ENCODE data around the gene HYDIN. TPM values are rescaled to one million over a fixed set of nuclear protein-coding genes. Genes with fewer than 3 reads are reported as not detected.
"Not testable (repeated sequence)": the region's sequence is repeated elsewhere in the genome, so short reads cannot be mapped to it uniquely, and the experiment has no call there.

HYDIN gene
- total RNA-seq, 2 donors from 2014 or later = 0.40 TPM; not detected in 1

DNA sequence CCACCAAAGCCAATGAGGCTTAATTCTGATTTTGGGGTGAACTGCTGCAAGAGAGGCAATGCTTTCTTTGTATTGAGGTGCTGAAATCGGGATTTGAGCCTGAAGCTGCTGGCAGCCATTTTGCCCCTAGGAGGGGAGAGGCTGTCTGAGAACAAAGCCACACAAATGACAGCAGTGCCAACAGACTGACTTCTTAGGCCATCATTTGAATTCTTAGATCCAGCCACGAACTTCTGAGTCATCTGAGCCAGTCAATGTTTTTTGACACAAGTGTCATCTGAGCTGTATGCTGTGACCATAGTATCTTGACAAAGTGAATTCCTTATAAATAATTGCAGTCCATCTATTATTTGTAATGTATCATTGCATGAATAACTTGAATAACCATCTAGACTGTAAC is 29.0 kb downstream of the HYDIN start:
- peaks cover 19% of the 10 kb centered on the region for H3K9me3 Mint-ChIP-seq
- peaks cover 36% of the 10 kb centered on the region for H3K27me3 Mint-ChIP-seq
- no peak overlapping the region for H3K27ac Mint-ChIP-seq
- ATAC-seq (replicated peaks) = no peak
- no peaks in the 10 kb centered on the region for H3K4me1 Mint-ChIP-seq
- no peak overlapping the region for H3K4me3 Mint-ChIP-seq
- H3K36me3 Mint-ChIP-seq (ENCODE audit: low read depth) = no peaks in the 10 kb centered on the region

GRCh38 chr16:71201054-71201453 is 29.5 kb downstream of the HYDIN start:
- no peak for ATAC-seq (replicated peaks)
- H3K27me3 Mint-ChIP-seq = peaks cover 31% of the 10 kb centered on the region

GRCh38 chr16:71198408-71198807 is 32.1 kb downstream of the HYDIN start:
- Mint-ChIP-seq H3K4me3 (no peak overlapping the region), H3K27ac (no peak overlapping the region), H3K27me3 (peaks cover 25% of the 10 kb centered on the region), H3K4me1 (no peaks in the 10 kb centered on the region), H3K36me3 (ENCODE audit: low read depth) (no peaks in the 10 kb centered on the region), H3K9me3 (peaks cover 8% of the 10 kb centered on the region)
- ATAC-seq (replicated peaks) = no peak

More at GRCh38 chr16:71201054-71201453, 29.5 kb downstream of the HYDIN start:
- H3K9me3 Mint-ChIP-seq = peaks cover 14% of the 10 kb centered on the region
- no peaks in the 10 kb centered on the region for H3K36me3 Mint-ChIP-seq (ENCODE audit: low read depth)
- no peaks in the 10 kb centered on the region for H3K4me1 Mint-ChIP-seq
- H3K4me3 Mint-ChIP-seq = no peak overlapping the region
- H3K27ac Mint-ChIP-seq = no peak overlapping the region

DNA sequence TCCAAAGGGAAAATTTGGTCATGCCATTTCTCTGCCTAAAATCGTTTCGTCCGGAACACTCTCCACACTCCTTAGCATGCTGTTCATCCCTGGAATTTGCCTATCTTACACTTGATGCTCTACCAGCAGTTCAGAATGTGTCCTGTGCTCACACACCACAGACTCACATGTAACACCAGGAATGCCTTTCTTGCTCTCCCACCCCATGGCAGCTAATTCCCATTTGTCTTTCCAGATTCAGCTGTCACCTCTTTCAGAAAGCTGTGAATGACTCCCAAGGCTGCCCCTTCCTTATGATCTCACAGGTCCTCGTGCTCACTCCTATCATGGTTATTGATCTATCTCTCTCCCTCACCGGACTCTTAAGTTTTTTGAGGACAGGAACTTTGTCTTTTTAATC is 38.1 kb downstream of the HYDIN start:
- no peak overlapping the region for H3K27ac Mint-ChIP-seq
- H3K36me3 Mint-ChIP-seq (ENCODE audit: low read depth) = no peaks in the 10 kb centered on the region
- H3K9me3 Mint-ChIP-seq = no peaks in the 10 kb centered on the region
- H3K27me3 Mint-ChIP-seq = peaks cover 6% of the 10 kb centered on the region
- no peak for ATAC-seq (replicated peaks)
- H3K4me3 Mint-ChIP-seq = no peak overlapping the region
- H3K4me1 Mint-ChIP-seq = no peaks in the 10 kb centered on the region

DNA sequence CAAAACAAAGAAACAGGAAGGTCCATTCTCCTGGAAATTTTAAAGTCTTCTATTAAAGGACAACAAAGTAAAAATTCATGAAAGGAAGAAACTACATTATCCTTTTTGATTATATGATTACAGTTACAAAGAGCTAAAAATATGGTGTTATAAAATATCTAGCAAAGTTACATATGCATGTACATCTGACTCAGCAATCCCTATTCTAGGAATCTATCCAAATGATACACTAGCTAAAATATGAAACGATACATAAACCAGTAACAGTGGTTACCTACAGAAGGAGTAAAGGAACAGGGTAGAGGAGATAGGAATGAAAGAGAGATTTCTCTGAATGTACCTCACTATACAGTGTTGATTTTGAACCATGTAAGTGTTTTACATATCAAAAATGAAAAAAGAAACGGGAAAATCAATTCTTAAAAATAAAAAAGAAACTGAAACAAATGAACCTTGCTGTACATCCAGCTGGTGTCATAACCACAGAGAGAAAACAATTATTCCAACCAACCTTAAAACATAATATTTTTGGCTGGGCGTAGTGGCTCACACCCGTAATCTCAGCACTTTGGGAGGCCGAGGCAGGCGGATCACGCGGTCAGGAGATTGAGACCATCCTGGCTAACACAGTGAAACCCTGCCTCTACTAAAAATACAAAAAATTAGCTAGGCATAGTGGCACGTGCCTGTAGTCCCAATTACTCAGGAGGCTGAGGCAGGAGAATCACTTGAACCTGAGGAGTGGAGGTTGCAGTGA is 41.4 kb downstream of the HYDIN start:
- no peaks in the 10 kb centered on the region for H3K4me1 Mint-ChIP-seq
- no peak overlapping the region for H3K4me3 Mint-ChIP-seq
- peaks cover 13% of the 10 kb centered on the region for H3K27me3 Mint-ChIP-seq

DNA sequence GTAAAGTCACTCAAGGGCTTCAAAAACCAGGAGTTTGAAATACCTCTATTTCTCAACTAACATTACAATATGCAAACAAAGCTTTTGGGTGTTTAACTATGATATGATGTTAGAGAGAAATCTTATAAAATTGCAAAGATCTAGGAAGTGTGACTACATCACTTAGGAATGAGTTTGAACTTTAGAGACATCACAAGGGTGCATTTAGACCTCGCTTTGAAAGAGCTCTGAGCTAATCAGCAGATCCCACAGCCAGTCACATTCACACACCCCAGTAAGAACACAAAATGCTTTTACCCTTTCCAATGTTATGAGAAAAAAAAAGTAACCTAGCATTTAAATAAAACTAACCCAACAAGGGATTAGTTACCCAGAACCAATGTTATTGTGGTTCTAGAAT is 45.2 kb downstream of the HYDIN start:
- ATAC-seq (replicated peaks) = no peak
- H3K27ac Mint-ChIP-seq = no peak overlapping the region
- H3K4me1 Mint-ChIP-seq = no peaks in the 10 kb centered on the region
- no peak overlapping the region for H3K4me3 Mint-ChIP-seq
- peaks cover 9% of the 10 kb centered on the region for H3K9me3 Mint-ChIP-seq
- H3K27me3 Mint-ChIP-seq = peaks cover 23% of the 10 kb centered on the region
- no peaks in the 10 kb centered on the region for H3K36me3 Mint-ChIP-seq (ENCODE audit: low read depth)

More for the DNA sequence above, 41.4 kb downstream of the HYDIN start:
- no peaks in the 10 kb centered on the region for H3K36me3 Mint-ChIP-seq (ENCODE audit: low read depth)
- no peaks in the 10 kb centered on the region for H3K9me3 Mint-ChIP-seq
- ATAC-seq (replicated peaks) = no peak
- H3K27ac Mint-ChIP-seq = no peak overlapping the region

GRCh38 chr16:71179569-71179968 is 51.0 kb downstream of the HYDIN start:
- peaks cover 9% of the 10 kb centered on the region for H3K9me3 Mint-ChIP-seq
- H3K27me3 Mint-ChIP-seq = peaks cover 34% of the 10 kb centered on the region
- no peaks in the 10 kb centered on the region for H3K4me1 Mint-ChIP-seq
- no peak overlapping the region for H3K27ac Mint-ChIP-seq
- no peak for ATAC-seq (replicated peaks)
- no peaks in the 10 kb centered on the region for H3K36me3 Mint-ChIP-seq (ENCODE audit: low read depth)
- no peak overlapping the region for H3K4me3 Mint-ChIP-seq

DNA sequence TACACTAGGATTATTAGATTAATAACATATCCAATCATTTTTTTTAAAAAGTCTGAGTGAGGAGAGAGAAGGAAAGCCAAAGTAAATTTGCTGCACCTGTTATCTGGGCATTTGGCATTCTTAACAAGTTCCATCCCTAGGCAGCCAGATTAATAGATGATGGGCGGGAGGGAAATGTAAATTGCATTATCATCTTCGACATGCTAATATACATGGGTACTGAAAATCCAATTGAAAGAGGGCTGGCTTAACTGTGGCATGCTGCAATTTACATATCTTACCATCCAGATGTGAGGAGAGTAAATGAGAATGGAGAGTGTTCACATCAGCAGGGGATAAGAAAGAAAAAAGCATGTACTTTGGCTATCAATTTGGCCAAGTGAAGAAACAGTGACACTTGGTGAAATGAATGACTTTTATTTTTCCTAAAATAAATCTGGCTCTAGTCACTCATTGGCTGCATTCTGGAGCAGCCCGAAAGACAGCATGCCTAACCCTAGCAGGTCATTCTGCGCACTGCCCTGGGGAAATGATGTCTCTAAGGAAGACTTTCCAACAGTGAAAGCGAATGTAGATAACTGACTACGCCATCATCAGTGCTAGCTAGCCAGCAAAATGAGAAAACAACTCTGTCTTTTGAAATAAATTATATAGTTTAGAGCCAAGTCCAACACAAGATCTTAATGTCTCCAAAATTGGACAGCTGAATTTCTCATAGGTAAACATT is 57.9 kb downstream of the HYDIN start:
- H3K9me3 Mint-ChIP-seq = no peaks in the 10 kb centered on the region
- no peaks in the 10 kb centered on the region for H3K4me1 Mint-ChIP-seq
- H3K4me3 Mint-ChIP-seq = no peak overlapping the region
- H3K27ac Mint-ChIP-seq = no peak overlapping the region
- peaks cover 13% of the 10 kb centered on the region for H3K27me3 Mint-ChIP-seq
- ATAC-seq (replicated peaks) = no peak
- H3K36me3 Mint-ChIP-seq (ENCODE audit: low read depth) = no peaks in the 10 kb centered on the region

GRCh38 chr16:71161007-71161406 is 69.5 kb downstream of the HYDIN start:
- H3K36me3 Mint-ChIP-seq (ENCODE audit: low read depth); H3K27me3 Mint-ChIP-seq; ATAC-seq (replicated peaks); H3K9me3 Mint-ChIP-seq; H3K4me1 Mint-ChIP-seq; H3K27ac Mint-ChIP-seq; H3K4me3 Mint-ChIP-seq: not testable (repeated sequence)

DNA sequence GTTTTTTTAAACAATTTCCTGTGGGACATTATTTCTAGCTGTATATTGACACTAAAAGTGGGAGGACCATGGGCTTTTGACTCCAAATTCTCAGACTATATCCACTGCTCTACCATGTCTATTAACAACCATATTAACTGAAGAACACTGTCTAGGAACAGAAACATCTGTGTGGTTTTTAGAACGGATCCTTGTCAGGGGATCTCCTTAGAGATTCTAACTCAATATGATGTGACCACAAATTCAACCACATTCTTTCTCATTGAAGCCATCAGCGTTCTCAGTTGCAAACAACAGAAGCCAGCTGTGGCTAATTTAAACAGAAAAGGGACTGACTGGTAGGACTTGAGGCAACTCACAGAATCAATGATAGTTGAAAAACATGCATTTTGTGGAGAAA is 73.2 kb downstream of the HYDIN start:
- not testable (repeated sequence) for H3K36me3 Mint-ChIP-seq (ENCODE audit: low read depth); H3K4me1 Mint-ChIP-seq

DNA sequence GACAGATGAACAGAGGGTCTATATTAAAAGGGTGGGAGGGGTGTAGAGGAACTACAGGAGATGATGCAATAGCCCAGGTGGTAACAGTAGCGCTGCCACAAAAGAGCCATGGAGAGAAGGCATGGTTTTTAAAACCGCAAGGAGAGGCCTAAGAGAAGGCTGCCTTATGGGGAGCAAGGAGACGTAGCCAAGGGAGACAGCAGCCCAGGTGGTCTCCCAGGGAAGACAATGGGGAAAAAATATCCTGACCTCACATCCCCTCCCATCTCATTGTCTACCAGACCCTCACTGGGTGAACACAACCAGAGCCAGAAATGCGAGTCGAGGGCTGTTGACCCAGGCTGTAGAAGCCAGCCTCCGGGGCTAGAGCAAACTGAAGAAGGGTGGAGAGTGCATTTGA is 77.2 kb downstream of the HYDIN start:
- H3K4me1 Mint-ChIP-seq; H3K9me3 Mint-ChIP-seq; H3K4me3 Mint-ChIP-seq; H3K27ac Mint-ChIP-seq; H3K27me3 Mint-ChIP-seq; ATAC-seq (replicated peaks); H3K36me3 Mint-ChIP-seq (ENCODE audit: low read depth): not testable (repeated sequence)

More for the DNA sequence above, 73.2 kb downstream of the HYDIN start:
- H3K9me3 Mint-ChIP-seq; H3K27me3 Mint-ChIP-seq; H3K4me3 Mint-ChIP-seq; ATAC-seq (replicated peaks); H3K27ac Mint-ChIP-seq: not testable (repeated sequence)

GRCh38 chr16:71151654-71152053 is 78.9 kb downstream of the HYDIN start:
- H3K27me3 Mint-ChIP-seq; H3K27ac Mint-ChIP-seq; H3K4me3 Mint-ChIP-seq; H3K9me3 Mint-ChIP-seq; H3K4me1 Mint-ChIP-seq; H3K36me3 Mint-ChIP-seq (ENCODE audit: low read depth); ATAC-seq (replicated peaks): not testable (repeated sequence)

GRCh38 chr16:71143246-71143645 is 87.3 kb downstream of the HYDIN start:
- not testable (repeated sequence) for H3K27ac Mint-ChIP-seq; H3K36me3 Mint-ChIP-seq (ENCODE audit: low read depth); H3K9me3 Mint-ChIP-seq

DNA sequence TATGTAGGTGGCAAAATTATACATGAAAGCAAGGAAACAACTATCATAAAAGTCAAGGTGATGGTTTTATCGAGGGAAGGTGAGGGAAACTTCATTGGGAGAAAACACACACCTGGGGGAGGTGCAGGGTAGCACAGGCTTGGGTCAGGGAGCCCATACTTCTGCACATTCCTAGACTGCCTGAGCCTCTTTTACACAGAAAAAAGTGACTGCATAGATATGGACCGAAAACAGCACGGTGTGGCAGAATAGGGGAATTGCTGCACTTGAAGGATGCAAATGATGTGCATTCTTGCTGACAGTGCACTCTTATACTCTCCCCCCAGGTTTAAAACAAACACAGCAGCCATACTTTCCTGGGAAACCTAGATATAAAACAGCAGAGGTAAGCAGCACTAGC is 120.0 kb downstream of the HYDIN start:
- ATAC-seq (replicated peaks); H3K4me3 Mint-ChIP-seq; H3K27me3 Mint-ChIP-seq; H3K27ac Mint-ChIP-seq; H3K9me3 Mint-ChIP-seq; H3K36me3 Mint-ChIP-seq (ENCODE audit: low read depth); H3K4me1 Mint-ChIP-seq: not testable (repeated sequence)

More at GRCh38 chr16:71143246-71143645, 87.3 kb downstream of the HYDIN start:
- not testable (repeated sequence) for H3K27me3 Mint-ChIP-seq; ATAC-seq (replicated peaks); H3K4me3 Mint-ChIP-seq; H3K4me1 Mint-ChIP-seq

DNA sequence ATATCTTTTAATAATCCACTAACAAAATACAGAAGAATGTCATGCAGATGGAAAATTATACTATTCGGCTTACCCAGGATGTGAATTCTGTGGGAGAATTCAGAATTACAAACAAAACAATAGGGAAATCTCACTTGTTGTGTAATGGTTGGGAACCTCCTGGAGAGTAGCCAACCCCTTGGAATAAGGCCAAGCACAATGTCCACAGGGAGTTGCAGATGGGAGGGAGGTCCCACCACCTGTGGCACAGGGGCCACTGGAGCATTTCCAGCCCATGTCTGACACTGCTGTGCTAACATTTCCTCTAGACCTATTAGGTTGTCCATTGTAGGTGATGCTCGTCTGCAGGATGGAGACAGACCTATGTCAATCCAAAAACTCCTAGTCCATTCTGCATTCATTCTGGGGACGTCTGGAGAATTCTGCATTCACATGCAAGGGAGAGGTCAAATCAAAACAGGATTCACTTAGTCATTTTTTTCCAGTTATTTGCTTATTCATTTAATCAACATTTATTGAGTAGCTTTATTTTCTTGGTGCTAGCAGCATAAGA is 120.8 kb downstream of the HYDIN start:
- not testable (repeated sequence) for H3K4me3 Mint-ChIP-seq; H3K27ac Mint-ChIP-seq; H3K36me3 Mint-ChIP-seq (ENCODE audit: low read depth); ATAC-seq (replicated peaks); H3K9me3 Mint-ChIP-seq; H3K27me3 Mint-ChIP-seq; H3K4me1 Mint-ChIP-seq
